Measurements from ENCODE around the gene PSMA2. TPM values are rescaled to one million over a fixed set of nuclear protein-coding genes. Genes with fewer than 3 reads are reported as not detected.

Gene PSMA2
- total RNA-seq, 1 donor from 2014 or later = 46.9 TPM

GRCh38 chr7:42976371-42976770 is 44.4 kb upstream of the PSMA2 start:
- H3K27me3 ChIP-seq = no peaks in the 10 kb centered on the region
- intact Hi-C loops (cut with DNase I) = no loop called here
- H3K27ac ChIP-seq = no peak overlapping the region
- no peak for TF ChIP-seq POLR2A (IDR thresholded peaks at IDR 0.05)
- no peak for TF ChIP-seq POLR2AphosphoS5 (IDR thresholded peaks at IDR 0.05; ENCODE audit: insufficient read depth in 1 of 2, low read depth in 1 of 2)
- no peak for TF ChIP-seq CTCF (IDR thresholded peaks at IDR 0.05)
- no peak for DNase-seq (ENCODE audit: extremely low spot score in 2 of 2)
- H3K9me3 ChIP-seq = no peaks in the 10 kb centered on the region
- peaks cover 16% of the 10 kb centered on the region for H3K4me1 ChIP-seq
- H3K4me3 ChIP-seq = no peak overlapping the region
- H3K36me3 ChIP-seq = no peaks in the 10 kb centered on the region

GRCh38 chr7:42972699-42973500 is 40.9 kb upstream of the PSMA2 start:
- no peak for TF ChIP-seq POLR2A (IDR thresholded peaks at IDR 0.05)
- no peak for TF ChIP-seq CTCF (IDR thresholded peaks at IDR 0.05)
- TF ChIP-seq POLR2AphosphoS5 (IDR thresholded peaks at IDR 0.05; ENCODE audit: insufficient read depth in 1 of 2, low read depth in 1 of 2) = peak; percentile 47 to 57
- H3K4me1 ChIP-seq = peaks cover 16% of the 10 kb centered on the region
- peak in 1 of 2 donors; percentile 94 for DNase-seq (ENCODE audit: extremely low spot score in 2 of 2)
- no peaks in the 10 kb centered on the region for H3K36me3 ChIP-seq
- intact Hi-C loops (cut with DNase I) = no loop called here
- H3K9me3 ChIP-seq = no peaks in the 10 kb centered on the region
- H3K27me3 ChIP-seq = no peaks in the 10 kb centered on the region
- no peak overlapping the region for H3K4me3 ChIP-seq
- no peak overlapping the region for H3K27ac ChIP-seq

GRCh38 chr7:42967391-42967790 is 35.4 kb upstream of the PSMA2 start:
- DNase-seq (ENCODE audit: extremely low spot score in 2 of 2) = no peak
- H3K27ac ChIP-seq = no peak overlapping the region

GRCh38 chr7:42964849-42965805 is 33.2 kb upstream of the PSMA2 start:
- no peaks in the 10 kb centered on the region for H3K9me3 ChIP-seq
- no peaks in the 10 kb centered on the region for H3K36me3 ChIP-seq
- TF ChIP-seq CTCF (IDR thresholded peaks at IDR 0.05) = no peak
- no peak for TF ChIP-seq POLR2AphosphoS5 (IDR thresholded peaks at IDR 0.05; ENCODE audit: insufficient read depth in 1 of 2, low read depth in 1 of 2)
- TF ChIP-seq POLR2A (IDR thresholded peaks at IDR 0.05) = no peak
- no peak overlapping the region for H3K4me3 ChIP-seq
- no peak for DNase-seq (ENCODE audit: extremely low spot score in 2 of 2)
- H3K27me3 ChIP-seq = no peaks in the 10 kb centered on the region
- intact Hi-C loops (cut with DNase I) = no loop called here
- H3K27ac ChIP-seq = no peak overlapping the region
- no peaks in the 10 kb centered on the region for H3K4me1 ChIP-seq

More at GRCh38 chr7:42967391-42967790, 35.4 kb upstream of the PSMA2 start:
- H3K4me1 ChIP-seq = peaks cover 2% of the 10 kb centered on the region
- no peak overlapping the region for H3K4me3 ChIP-seq
- H3K9me3 ChIP-seq = no peaks in the 10 kb centered on the region
- H3K36me3 ChIP-seq = no peaks in the 10 kb centered on the region
- intact Hi-C loops (cut with DNase I) = no loop called here
- no peaks in the 10 kb centered on the region for H3K27me3 ChIP-seq
- TF ChIP-seq POLR2A (IDR thresholded peaks at IDR 0.05) = no peak
- no peak for TF ChIP-seq POLR2AphosphoS5 (IDR thresholded peaks at IDR 0.05; ENCODE audit: insufficient read depth in 1 of 2, low read depth in 1 of 2)
- TF ChIP-seq CTCF (IDR thresholded peaks at IDR 0.05) = no peak
